Stimulated activated CD4-positive, alpha-beta T cell treated with anti-CD3 and anti-CD28 coated beads, Interleukin-12 subunit alpha, Interleukin-12 subunit beta, amount 100 ng/mL, for 4 hours (primary cell): ENCODE data around the gene USP9X.
"Not testable (repeated sequence)": the region's sequence is repeated elsewhere in the genome, so short reads cannot be mapped to it uniquely, and the experiment has no call there.

Source experiments
- DNase-seq: peaks from one replicate; pipeline ENCODE4 v3.0.0-alpha.2; 2020

The USP9X gene

GRCh38 chrX:41127477-41128192, 42.4 kb downstream of the USP9X start:
- no peak for DNase-seq

- no peak for DNase-seq
Observed at GRCh38 chrX:41128955-41129354, 43.7 kb downstream of the USP9X start.

DNA sequence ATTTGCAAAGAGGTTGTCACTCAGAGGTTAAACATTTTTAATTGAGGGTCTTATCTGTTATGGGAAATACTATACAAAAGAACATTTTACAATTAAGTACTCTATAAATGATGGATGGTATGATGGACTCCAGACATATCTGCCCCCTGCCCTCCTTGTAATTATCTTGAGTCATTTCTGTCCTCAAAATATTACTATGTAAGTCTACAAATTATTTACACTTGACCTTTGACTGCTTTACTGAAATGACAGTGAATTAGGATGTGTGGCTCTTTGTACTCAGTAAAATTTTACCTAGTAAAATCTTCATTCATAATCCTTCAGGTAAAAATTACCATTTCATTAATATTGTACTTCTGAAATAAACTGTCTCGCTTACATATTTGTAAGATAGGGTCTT, 46.5 kb downstream of the USP9X start:
- no peak for DNase-seq

DNA sequence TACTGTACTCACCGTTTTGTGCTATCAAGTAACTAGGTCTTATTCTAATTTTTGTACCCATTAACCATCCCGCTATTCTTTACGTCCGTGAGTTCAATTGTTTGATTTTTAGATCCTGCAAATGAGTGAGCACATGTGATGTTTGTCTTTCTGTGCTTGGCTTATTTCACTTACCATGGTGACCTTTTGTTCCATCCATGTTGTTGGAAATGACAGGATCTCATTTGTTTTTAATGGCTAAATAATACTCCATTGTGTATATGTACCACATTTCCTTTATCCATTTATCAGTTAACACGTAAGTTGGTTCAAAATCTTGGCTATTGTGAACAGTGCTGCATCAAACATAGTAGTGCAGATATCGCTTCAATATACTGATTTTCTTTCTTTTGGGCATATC, 48.3 kb downstream of the USP9X start:
- no peak for DNase-seq

GRCh38 chrX:41137589-41137988, 52.3 kb downstream of the USP9X start:
- DNase-seq, result no peak

GRCh38 chrX:41142130-41142910, 57.1 kb downstream of the USP9X start:
- no peak for DNase-seq

DNA sequence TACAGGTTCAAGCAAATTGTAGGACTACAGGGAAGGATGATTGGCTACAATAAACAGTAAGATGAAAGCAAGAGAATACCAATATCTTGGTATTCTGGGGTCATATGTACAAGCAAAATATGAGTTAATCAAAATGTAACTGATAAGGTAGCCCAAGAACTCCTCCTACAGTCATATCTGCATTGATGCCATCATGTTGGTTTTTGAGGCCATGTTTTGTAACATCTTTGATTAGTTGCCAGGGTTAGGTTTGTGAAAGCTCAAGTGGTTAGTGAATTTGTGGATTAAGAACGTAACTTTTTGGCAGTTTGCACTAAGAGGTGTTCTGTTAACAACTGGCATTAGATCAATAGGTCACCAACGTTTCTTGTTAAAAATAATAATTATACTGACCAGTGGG, 59.6 kb downstream of the USP9X start:
- no peak for DNase-seq

DNA sequence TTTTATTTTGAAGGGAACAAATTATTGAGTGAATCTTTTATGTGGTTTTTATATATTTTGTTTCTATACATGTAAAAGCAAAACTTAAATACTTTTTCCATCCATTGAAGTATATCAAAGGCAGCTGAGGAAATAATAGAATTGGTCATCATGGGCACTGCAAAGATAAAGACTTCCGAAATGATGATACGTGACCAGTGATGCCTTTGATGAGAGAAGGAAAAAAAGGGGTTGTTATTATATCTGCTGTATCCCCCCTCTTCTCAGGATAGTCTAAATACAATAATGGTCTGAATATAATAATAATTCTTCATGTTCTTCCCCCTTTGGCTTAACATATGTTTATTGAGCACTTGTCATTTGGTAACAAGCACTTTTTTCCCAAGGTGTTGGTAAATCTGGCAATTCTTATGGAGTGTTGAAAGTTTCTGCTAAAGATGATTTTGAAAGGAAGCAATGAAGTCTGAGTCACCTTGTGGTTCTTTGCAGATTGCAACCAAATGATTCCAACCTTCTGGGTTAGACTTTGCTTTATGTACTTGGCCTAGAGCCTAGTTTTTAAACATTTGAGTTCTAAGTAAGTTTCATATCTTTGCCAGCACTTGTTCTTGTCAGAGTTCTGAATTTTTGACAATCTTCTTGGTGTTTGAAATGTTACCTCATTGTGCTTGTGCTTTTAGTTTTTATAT, 60.8 kb downstream of the USP9X start:
- DNase-seq, result no peak

- DNase-seq, result no peak
Observed at GRCh38 chrX:41148553-41148952, 63.3 kb downstream of the USP9X start.

- DNase-seq, result no peak
Observed at GRCh38 chrX:41150043-41150442, 64.8 kb downstream of the USP9X start.

GRCh38 chrX:41151726-41152125, 66.5 kb downstream of the USP9X start:
- not testable (repeated sequence) for DNase-seq

DNA sequence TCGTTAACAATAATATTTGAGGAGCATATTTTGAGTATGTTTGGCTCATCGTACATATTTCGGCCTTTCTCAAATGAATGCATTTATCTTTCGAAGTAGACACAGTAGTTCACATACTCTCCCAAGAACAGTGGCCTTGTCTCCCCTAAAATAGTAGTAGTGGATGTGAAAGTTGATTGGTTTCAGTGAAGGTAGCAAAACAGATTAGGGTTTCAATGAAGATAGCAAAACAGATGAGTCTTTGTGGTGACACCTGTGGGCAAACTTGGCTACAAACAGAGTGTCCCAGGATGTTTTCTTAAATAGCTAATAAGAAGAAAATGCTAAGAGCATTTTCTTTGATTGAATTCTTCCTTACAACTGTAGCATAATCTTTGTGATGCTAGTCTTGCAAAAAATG, 67.0 kb downstream of the USP9X start:
- DNase-seq, result no peak

DNA sequence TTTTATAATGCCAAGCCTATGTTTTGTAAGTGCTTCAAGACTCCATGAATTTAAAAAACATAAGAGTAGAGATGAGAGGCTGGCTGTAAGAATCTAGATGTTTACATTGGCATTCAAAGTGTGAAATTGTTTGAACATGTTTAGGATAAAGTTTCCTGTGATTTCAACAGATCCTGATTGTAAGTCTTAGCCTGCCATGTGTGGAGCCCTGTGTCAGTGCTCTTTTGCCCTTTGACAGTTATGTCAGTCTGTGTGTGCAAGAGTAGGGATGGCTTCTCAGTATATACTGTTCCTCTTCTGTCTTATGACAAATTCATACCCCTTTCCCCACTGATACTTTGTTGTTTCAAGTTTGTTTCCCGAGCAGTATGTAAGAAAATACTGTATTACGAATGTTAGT, 68.2 kb downstream of the USP9X start:
- no peak for DNase-seq

DNA sequence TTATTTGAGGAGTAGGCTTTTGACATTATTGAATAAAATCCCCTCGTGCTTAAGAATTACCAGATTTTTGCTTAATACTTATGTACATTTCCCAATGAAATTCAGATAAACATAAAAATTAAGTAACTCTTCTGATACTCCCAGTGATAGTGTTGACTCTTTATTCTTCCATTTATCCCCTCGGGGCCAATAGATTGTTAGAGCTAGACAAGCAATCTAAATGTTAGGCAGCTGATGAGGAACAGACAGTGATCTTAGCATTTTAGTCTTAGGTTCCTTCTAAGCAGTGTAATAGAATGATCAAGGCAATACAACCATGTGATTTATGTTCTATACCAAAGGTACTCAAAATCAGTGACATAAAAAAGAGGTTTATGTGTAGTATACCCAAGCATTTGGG, 68.7 kb downstream of the USP9X start:
- no peak for DNase-seq

DNA sequence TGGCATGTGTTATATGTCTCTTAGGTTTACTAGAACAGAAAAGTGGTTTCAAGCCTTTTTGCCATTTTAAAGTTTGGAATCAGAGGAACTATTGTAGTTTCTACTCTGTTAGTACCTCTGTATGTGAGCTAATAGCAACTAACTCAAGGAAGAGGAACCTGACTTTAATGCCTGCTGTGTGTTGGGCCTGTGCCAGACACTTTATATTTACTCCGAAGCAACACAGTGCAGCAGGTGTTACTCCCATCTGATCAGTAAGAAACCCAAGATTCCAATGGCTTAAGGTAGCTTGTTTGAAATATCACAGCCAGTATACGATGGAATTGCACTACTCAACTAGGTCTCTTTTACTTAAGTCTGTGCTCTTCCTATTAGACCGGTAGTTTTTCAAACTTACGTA, 79.2 kb downstream of the USP9X start:
- DNase-seq, result no peak

DNA sequence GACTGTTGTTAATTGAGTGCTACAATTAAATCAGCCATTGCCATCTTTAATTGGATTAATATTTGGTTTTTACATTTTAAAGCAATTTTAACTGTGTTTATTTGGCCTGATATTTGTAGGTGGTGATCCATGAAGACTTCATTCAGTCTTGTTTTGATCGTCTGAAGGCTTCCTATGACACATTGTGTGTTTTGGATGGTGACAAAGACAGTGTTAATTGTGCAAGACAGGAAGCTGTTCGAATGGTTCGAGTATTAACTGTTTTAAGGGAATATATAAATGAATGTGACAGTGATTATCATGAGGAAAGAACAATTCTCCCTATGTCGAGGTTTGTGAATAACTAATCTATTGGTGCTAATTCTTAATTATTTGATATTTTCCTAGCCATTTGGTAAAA, 82.6 kb downstream of the USP9X start:
- no peak for DNase-seq

- DNase-seq, result no peak
Observed at GRCh38 chrX:41176263-41176662, 91.0 kb downstream of the USP9X start.

DNA sequence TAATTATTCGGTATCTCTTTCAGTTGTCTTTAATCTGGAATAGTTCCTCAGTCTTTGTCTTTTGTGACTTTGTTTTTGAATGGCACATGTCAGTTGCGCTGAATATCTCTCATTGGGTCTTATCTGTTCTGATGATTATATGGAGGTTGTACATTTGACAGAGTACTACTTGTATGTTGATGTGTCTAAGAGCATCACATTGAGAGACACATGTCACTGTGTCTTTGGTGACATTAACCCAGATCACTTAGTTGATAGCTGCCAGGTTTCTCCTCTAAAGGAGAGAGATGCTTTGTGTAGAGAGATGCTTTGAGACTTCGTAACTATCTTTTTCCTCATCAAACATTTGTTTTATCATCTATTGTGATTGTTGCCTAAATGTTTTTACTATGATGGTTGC, 92.1 kb downstream of the USP9X start:
- DNase-seq, result no peak

DNA sequence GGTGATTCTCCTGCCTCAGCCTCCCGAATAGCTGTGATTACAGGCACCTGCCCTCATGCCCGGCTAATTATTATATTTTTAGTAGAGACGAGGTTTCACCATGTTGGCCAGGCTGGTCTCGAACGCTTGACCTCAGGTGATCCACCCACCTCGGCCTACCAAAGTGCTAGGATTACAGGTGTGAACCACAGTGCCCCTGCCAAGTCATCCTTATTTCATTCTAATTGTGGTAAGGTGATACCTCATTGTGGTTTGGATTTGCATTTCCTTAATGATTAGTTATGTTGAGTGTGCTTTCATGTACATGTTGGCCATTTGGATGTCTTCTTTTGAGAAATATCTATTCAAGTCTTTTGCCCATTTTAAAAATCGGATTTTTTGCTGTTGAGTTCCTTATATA, 93.0 kb downstream of the USP9X start:
- DNase-seq, result no peak

DNA sequence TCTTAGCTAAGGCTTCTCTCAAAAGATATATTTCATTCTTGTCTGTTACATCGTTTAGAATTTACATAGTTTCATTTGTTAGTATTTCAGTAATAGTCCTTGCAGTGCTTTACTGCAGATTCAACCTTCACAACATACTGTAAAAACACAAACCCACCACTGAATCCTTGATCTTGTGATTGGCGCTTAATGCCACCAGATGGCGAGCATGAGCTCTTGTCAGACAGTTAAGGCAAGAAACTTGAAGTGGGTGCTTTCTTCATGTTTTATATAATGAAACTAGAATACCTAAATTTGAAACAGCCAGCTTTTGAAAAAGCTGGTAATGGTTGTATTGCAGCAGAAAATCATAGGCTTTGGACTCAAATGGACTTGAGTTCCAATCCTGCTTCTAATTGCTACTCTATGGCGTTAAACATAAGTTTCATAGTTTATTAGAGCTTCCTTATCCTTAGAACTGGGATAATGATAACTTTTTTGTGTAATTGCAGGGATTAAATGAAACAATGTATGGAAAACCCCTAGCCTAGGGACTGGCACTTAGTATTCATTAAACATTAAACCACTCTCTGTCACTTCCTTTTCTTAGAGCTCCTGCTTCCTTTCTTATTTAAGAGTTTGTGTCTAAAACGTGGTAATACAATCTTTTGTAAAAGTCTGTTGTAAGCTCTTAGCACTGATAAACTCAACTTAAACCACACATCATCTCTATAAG, 95.1 kb downstream of the USP9X start:
- DNase-seq, result peak; percentile 15

GRCh38 chrX:41184312-41184711, 99.1 kb downstream of the USP9X start:
- no peak for DNase-seq

GRCh38 chrX:41186946-41187345, 101.7 kb downstream of the USP9X start:
- not testable (repeated sequence) for DNase-seq

DNA sequence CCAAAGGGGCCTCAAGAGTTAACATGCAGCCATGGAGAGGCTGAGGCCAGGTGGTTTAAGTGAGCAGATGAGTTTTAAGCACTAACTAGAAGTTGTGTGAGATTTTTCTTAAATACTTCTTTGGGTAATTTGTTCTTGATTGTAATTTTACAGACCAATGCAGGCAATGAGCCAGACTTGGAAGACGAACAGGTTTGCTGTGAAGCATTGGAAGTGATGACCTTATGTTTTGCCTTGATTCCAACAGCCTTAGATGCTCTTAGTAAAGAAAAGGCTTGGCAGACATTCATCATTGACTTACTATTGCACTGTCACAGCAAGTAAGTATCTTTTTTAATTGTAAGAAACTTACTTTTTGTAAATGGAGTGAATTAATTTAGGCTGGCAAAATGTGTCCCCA, 103.9 kb downstream of the USP9X start:
- no peak for DNase-seq
